Cardiac fibroblast (primary cell): ENCODE measurements around the gene FAM13C.

Source experiments
- DNase-seq, 2 donors: peaks; one replicate each; pipeline versions ENCODE4 v3.0.0 to v3.0.0-alpha.2; 2010; ENCODE audit warnings: low read depth in 2 of 2
- H3K4me3 ChIP-seq, 2 donors: replicated peaks in 1 of 2; 1 replicate in 1 of 2; 2 replicates in 1 of 2; pipeline ENCODE4 v1.5.1; 2011; ENCODE audit warnings: low read depth in 2 of 2, low read length in 2 of 2, mild to moderate bottlenecking in 2 of 2, moderate library complexity in 1 of 2
- CTCF ChIP-seq: IDR thresholded peaks from one replicate; pipeline ENCODE4 v1.5.1; 2011; ENCODE audit warnings: low read depth, mild to moderate bottlenecking, low read length, inconsistent platforms

The FAM13C gene

DNA sequence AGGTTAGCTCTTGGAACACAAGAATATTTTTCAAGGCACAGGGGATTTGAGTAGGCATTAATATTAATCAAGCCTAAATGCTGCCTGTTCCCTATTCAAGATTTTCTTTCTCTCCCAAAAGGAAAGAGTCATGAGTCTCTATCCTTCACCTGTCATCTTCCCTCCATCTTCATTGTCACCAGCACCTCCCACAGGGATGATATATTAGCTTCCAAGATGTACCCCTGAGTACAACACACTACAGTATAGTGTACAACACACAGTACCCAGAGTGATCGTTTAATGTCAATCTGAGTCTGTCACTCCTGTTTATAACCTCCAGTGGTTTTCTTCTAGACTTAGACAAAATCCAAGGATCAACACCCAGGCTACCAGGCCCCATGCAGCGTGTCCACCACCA lies 50.1 kb downstream of the FAM13C start:
- DNase-seq: no peak
- no peak overlapping the region for H3K4me3 ChIP-seq
- no peak for TF ChIP-seq CTCF

GRCh38 chr10:59311025-59311424 lies 51.3 kb downstream of the FAM13C start:
- DNase-seq: no peak
- H3K4me3 ChIP-seq: no peak overlapping the region
- no peak for TF ChIP-seq CTCF

DNA sequence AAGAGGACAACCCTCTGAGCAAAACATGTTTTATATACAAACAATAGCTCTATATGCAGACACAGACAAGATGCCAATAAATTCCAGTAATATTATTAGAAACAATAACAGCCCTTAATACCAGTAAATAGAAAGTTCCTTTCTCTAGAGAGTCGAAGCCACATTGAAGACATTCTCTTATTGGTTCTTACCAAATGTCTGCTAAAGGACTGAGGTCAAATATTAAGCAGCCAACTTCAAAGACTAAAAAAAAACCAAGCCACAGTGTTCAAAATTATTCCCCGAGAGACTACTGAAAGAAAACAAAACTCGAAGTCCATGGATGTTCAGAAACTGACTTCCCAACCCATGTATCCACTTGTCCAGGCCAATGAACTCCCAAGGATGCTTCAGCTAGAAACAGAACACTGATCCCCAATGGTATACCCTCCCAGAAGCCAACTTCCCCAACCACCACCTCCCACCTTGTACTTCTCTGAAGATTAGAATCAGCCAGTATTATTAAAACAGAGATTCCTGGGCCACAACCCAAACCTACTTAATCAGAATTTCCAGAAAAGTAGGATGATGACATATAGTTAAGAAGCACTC lies 51.9 kb downstream of the FAM13C start:
- DNase-seq: no peak

GRCh38 chr10:59304521-59305097 lies 57.7 kb downstream of the FAM13C start:
- DNase-seq: no peak
- no peak overlapping the region for H3K4me3 ChIP-seq
- TF ChIP-seq CTCF: no peak

More for the DNA sequence above, 51.9 kb downstream of the FAM13C start:
- H3K4me3 ChIP-seq: no peak overlapping the region
- no peak for TF ChIP-seq CTCF

DNA sequence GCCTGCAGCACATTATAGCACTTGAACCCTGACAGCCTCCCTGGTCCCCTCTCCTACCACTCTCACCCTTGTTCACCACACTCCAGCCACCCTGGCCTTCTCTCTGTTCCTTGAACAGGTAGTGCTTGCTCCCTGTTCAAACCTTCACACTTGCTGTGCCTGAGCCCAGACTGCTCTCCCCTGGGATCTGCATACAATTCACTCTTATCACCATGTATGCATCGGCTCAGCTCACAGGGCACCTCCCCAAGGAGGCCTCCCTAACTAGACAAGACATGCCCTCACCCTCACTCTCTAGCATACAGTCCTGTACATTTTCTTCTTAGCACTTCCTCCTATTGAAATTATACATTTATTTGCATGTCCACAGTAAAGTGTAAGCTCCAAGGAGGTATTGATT lies 59.3 kb downstream of the FAM13C start:
- no peak for TF ChIP-seq CTCF
- no peak overlapping the region for H3K4me3 ChIP-seq

GRCh38 chr10:59302381-59302780 lies 60.0 kb downstream of the FAM13C start:
- no peak for TF ChIP-seq CTCF
- no peak overlapping the region for H3K4me3 ChIP-seq
- DNase-seq: no peak

More for the DNA sequence above, 59.3 kb downstream of the FAM13C start:
- peak; percentile 5 to 12 for DNase-seq
